ENCODE results near the gene TSPAN33.
"Not testable (repeated sequence)": the region's sequence is repeated elsewhere in the genome, so short reads cannot be mapped to it uniquely, and the experiment has no call there.

TSPAN33 gene

GRCh38 chr7:129144095-129144833 is at the start of gene TSPAN33:
Gene TSPAN33 (plus strand): TSS chr7:129144707. CDS start chr7:129144981, 274 bp downstream.
- Mint-ChIP-seq H3K4me1 (peaks cover 29% of the 10 kb centered on the region), H3K27me3 (peaks cover 14% of the 10 kb centered on the region), H3K36me3 (ENCODE audit: low read depth) (no peaks in the 10 kb centered on the region), H3K9me3 (no peaks in the 10 kb centered on the region), H3K27ac (peak within 1 kb of the TSS; percentile 73), H3K4me3 (peak within 1 kb of the TSS; percentile 86)
- ATAC-seq = peak; percentile 92
- peak; percentile 81 for DNase-seq

- ATAC-seq = peak; percentile 25
- H3K4me3 Mint-ChIP-seq = no peak overlapping the region
Measured at GRCh38 chr7:129095258-129095657, 49.2 kb upstream of the TSPAN33 start.

GRCh38 chr7:129098409-129099084 is 46.0 kb upstream of the TSPAN33 start:
- DNase-seq = no peak
- H3K27me3 Mint-ChIP-seq = no peaks in the 10 kb centered on the region
- no peaks in the 10 kb centered on the region for H3K9me3 Mint-ChIP-seq
- no peaks in the 10 kb centered on the region for H3K36me3 Mint-ChIP-seq (ENCODE audit: low read depth)
- peaks cover 14% of the 10 kb centered on the region for H3K4me1 Mint-ChIP-seq
- no peak overlapping the region for H3K4me3 Mint-ChIP-seq
- no peak for ATAC-seq
- no peak overlapping the region for H3K27ac Mint-ChIP-seq

More at GRCh38 chr7:129095258-129095657, 49.2 kb upstream of the TSPAN33 start:
- DNase-seq = peak; percentile 4
- H3K36me3 Mint-ChIP-seq (ENCODE audit: low read depth) = no peaks in the 10 kb centered on the region
- H3K4me1 Mint-ChIP-seq = peaks cover 22% of the 10 kb centered on the region
- H3K9me3 Mint-ChIP-seq = no peaks in the 10 kb centered on the region
- peaks cover 2% of the 10 kb centered on the region for H3K27me3 Mint-ChIP-seq
- peak overlapping the region; percentile 30 for H3K27ac Mint-ChIP-seq

GRCh38 chr7:129100827-129101166 is 43.7 kb upstream of the TSPAN33 start:
- Mint-ChIP-seq H3K9me3 (no peaks in the 10 kb centered on the region), H3K4me1 (peaks cover 4% of the 10 kb centered on the region), H3K27ac (no peak overlapping the region), H3K36me3 (ENCODE audit: low read depth) (no peaks in the 10 kb centered on the region), H3K27me3 (no peaks in the 10 kb centered on the region), H3K4me3 (no peak overlapping the region)
- ATAC-seq (no peak), DNase-seq (no peak)

GRCh38 chr7:129101746-129102145 is 42.8 kb upstream of the TSPAN33 start:
- no peak overlapping the region for H3K4me3 Mint-ChIP-seq
- no peak overlapping the region for H3K27ac Mint-ChIP-seq
- no peaks in the 10 kb centered on the region for H3K27me3 Mint-ChIP-seq
- DNase-seq (no peak), ATAC-seq (no peak)
- H3K36me3 Mint-ChIP-seq (ENCODE audit: low read depth) = no peaks in the 10 kb centered on the region
- H3K4me1 Mint-ChIP-seq = peaks cover 2% of the 10 kb centered on the region
- H3K9me3 Mint-ChIP-seq = no peaks in the 10 kb centered on the region

GRCh38 chr7:129103561-129104324 is 40.8 kb upstream of the TSPAN33 start:
- no peak for ATAC-seq
- Mint-ChIP-seq H3K4me1 (peaks cover under 1% of the 10 kb centered on the region), H3K36me3 (ENCODE audit: low read depth) (no peaks in the 10 kb centered on the region), H3K27me3 (no peaks in the 10 kb centered on the region), H3K27ac (no peak overlapping the region), H3K4me3 (no peak overlapping the region), H3K9me3 (no peaks in the 10 kb centered on the region)
- DNase-seq = no peak

GRCh38 chr7:129108581-129108980 is 35.9 kb upstream of the TSPAN33 start:
- no peak for ATAC-seq
- no peak overlapping the region for H3K27ac Mint-ChIP-seq
- H3K9me3 Mint-ChIP-seq = no peaks in the 10 kb centered on the region
- no peaks in the 10 kb centered on the region for H3K36me3 Mint-ChIP-seq (ENCODE audit: low read depth)
- H3K4me3 Mint-ChIP-seq = no peak overlapping the region
- H3K27me3 Mint-ChIP-seq = no peaks in the 10 kb centered on the region
- no peaks in the 10 kb centered on the region for H3K4me1 Mint-ChIP-seq
- no peak for DNase-seq

GRCh38 chr7:129110258-129110981 is 34.1 kb upstream of the TSPAN33 start:
- Mint-ChIP-seq H3K27me3 (no peaks in the 10 kb centered on the region), H3K36me3 (ENCODE audit: low read depth) (no peaks in the 10 kb centered on the region), H3K4me1 (no peaks in the 10 kb centered on the region), H3K4me3 (no peak overlapping the region), H3K9me3 (no peaks in the 10 kb centered on the region), H3K27ac (no peak overlapping the region)
- ATAC-seq = no peak
- no peak for DNase-seq

GRCh38 chr7:129110982-129111376 is 33.5 kb upstream of the TSPAN33 start:
- no peaks in the 10 kb centered on the region for H3K36me3 Mint-ChIP-seq (ENCODE audit: low read depth)
- H3K4me3 Mint-ChIP-seq = no peak overlapping the region
- H3K27me3 Mint-ChIP-seq = no peaks in the 10 kb centered on the region
- no peaks in the 10 kb centered on the region for H3K4me1 Mint-ChIP-seq
- DNase-seq = no peak
- H3K27ac Mint-ChIP-seq = no peak overlapping the region
- H3K9me3 Mint-ChIP-seq = no peaks in the 10 kb centered on the region
- no peak for ATAC-seq

GRCh38 chr7:129115676-129116075 is 28.8 kb upstream of the TSPAN33 start:
- H3K27ac Mint-ChIP-seq = no peak overlapping the region
- H3K9me3 Mint-ChIP-seq = peaks cover 3% of the 10 kb centered on the region
- ATAC-seq (no peak), DNase-seq (no peak)
- no peak overlapping the region for H3K4me3 Mint-ChIP-seq
- H3K27me3 Mint-ChIP-seq = peaks cover 7% of the 10 kb centered on the region
- no peaks in the 10 kb centered on the region for H3K4me1 Mint-ChIP-seq
- H3K36me3 Mint-ChIP-seq (ENCODE audit: low read depth) = peaks cover under 1% of the 10 kb centered on the region

- H3K27ac Mint-ChIP-seq = no peak overlapping the region
- H3K27me3 Mint-ChIP-seq = peaks cover 7% of the 10 kb centered on the region
- no peak overlapping the region for H3K4me3 Mint-ChIP-seq
- ATAC-seq (no peak), DNase-seq (no peak)
- peaks cover 9% of the 10 kb centered on the region for H3K36me3 Mint-ChIP-seq (ENCODE audit: low read depth)
- H3K9me3 Mint-ChIP-seq = peaks cover 16% of the 10 kb centered on the region
- H3K4me1 Mint-ChIP-seq = peaks cover 20% of the 10 kb centered on the region
Measured at GRCh38 chr7:129118182-129118581, 26.3 kb upstream of the TSPAN33 start.

GRCh38 chr7:129118976-129119375 is 25.5 kb upstream of the TSPAN33 start:
- Mint-ChIP-seq H3K27ac (no peak overlapping the region), H3K27me3 (peaks cover 7% of the 10 kb centered on the region), H3K4me3 (no peak overlapping the region), H3K9me3 (peaks cover 16% of the 10 kb centered on the region), H3K4me1 (peaks cover 26% of the 10 kb centered on the region), H3K36me3 (ENCODE audit: low read depth) (peaks cover 9% of the 10 kb centered on the region)
- ATAC-seq (no peak), DNase-seq (no peak)

GRCh38 chr7:129121501-129122077 is 22.9 kb upstream of the TSPAN33 start:
- peaks cover 16% of the 10 kb centered on the region for H3K9me3 Mint-ChIP-seq
- H3K36me3 Mint-ChIP-seq (ENCODE audit: low read depth); H3K4me3 Mint-ChIP-seq; ATAC-seq; H3K27me3 Mint-ChIP-seq; DNase-seq: not testable (repeated sequence)
- H3K27ac Mint-ChIP-seq = peak overlapping the region; percentile 83
- H3K4me1 Mint-ChIP-seq = peaks cover 26% of the 10 kb centered on the region

Measured in activated naive CD8-positive, alpha-beta T cell treated with anti-CD3 and anti-CD28 coated beads, Interleukin-2, amount 50 U/mL, for 24 hours (primary cell).